Activated CD8-positive, alpha-beta memory T cell treated with anti-CD3 and anti-CD28 coated beads, Interleukin-2, amount 50 U/mL, for 24 hours (primary cell): ENCODE data around the gene NCOA3.

Experiments
- DNase-seq: peaks from one replicate; pipeline ENCODE4 v3.0.0-alpha.2; 2020; ENCODE audit errors: extremely low read depth

The NCOA3 gene

GRCh38 chr20:47597090-47597489 lies 95.4 kb downstream of the NCOA3 start:
- no peak for DNase-seq

- no peak for DNase-seq
Measured at GRCh38 chr20:47598911-47599744, 97.4 kb downstream of the NCOA3 start.

GRCh38 chr20:47600967-47601547 lies 99.4 kb downstream of the NCOA3 start:
- DNase-seq = no peak

DNA sequence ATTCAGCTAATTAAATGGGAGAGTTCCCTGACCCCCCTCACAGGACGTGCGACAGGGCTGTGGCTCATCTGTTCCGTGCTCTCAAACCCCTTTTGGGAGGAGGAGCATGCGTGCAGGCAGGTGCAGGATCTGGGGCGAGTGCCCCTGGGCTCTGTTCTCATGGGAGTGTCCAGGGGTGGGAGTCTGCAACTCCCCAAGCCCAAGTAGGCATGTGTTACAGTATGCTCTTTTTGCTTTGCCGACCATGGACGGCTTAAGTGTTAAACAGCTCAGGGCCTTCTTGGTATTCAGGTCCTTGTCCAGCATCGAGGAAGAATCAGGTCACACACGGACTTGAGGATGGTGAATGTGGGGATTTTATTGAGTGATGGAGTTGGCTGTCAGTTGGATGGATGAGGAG lies 101.6 kb downstream of the NCOA3 start:
- no peak for DNase-seq

- DNase-seq = no peak
Measured at GRCh38 chr20:47605673-47606413, 104.2 kb downstream of the NCOA3 start.

DNA sequence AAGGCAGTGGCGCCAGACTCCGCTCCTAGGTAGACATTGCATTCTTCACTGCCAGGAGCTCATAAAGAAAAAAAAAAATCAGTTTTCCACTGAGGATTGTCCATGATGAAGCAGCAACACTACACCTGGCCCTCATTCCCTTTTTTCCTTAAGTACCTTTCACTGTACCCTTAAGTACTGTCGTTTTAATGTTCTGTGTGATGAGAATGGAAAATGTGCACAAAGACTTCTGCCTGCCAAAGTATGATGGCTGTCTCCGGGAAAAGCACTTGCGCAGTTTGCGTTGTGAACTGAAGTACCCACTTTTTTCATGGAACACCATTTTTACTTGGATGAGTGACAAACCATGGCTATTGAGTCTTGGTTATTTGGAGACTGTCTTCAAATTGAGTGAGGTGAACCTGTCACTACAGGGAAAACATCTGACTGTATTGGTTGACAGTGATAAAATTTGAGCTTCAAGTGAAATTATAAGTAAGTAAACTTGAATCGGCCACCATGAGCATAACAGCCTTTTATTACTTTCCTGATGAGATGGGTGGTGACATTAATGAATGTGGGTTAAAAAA lies 104.8 kb downstream of the NCOA3 start:
- DNase-seq = no peak

- no peak for DNase-seq
Measured at GRCh38 chr20:47606983-47607613, 105.4 kb downstream of the NCOA3 start.

- DNase-seq = no peak
Measured at GRCh38 chr20:47609001-47609400, 107.3 kb downstream of the NCOA3 start.

- peak; percentile 61 for DNase-seq
Measured at GRCh38 chr20:47610247-47610944, 108.7 kb downstream of the NCOA3 start.

DNA sequence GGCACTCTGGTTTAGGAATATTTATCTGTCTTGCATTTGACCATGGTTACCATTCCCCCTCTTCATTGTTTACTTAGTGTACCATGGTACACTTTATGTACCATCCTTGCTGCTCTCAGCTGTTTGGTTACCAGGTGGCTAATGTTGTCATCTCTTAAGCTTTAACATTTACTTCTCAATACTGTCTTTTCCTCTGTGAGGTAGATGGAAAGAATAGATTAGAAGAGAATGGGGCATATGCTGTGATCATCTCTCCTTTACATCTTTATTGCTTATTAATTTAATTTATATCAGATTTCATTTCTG lies 109.2 kb downstream of the NCOA3 start:
- no peak for DNase-seq

DNA sequence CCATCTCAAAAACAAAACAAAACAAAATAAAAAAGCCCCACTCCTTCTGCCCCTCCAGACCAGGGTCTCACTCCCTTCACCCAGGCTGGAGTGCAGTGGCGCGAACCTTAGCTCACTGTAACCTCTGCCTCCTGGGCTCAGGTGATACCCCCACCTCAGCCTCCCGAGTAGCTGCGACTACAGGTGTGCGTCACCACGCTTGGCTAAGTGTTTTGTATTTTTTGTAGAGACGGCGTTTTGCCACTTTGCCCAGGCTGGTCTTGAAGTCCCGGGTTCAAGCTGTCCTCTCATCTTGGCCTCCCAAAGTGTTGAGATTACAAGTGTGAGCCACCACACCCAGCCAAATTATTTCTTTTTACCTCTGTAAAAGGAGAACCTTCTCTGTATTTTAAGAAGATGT lies 110.1 kb downstream of the NCOA3 start:
- DNase-seq = no peak

DNA sequence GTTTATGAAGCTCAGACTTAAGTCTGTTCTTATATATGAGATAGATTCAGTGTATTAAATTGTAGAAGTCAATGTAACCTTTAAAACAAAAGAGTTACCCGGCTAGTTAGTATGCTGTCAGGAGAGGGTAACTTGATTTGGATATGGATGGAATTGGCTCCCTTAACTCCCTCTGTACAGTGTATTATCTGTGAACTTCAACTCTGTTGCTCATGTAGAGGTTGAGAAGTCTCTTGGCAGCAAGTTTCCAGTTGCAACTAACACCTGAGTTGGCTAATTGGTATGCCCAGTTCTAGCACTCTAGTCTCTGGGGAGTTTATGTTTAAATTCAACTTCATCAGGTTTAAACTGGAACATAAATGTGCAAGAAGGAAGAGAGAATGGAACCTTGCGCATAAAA lies 111.0 kb downstream of the NCOA3 start:
- DNase-seq = no peak

GRCh38 chr20:47614703-47615309 lies 113.1 kb downstream of the NCOA3 start:
- DNase-seq = no peak

- DNase-seq = no peak
Measured at GRCh38 chr20:47618479-47618878, 116.8 kb downstream of the NCOA3 start.

- DNase-seq = no peak
Measured at GRCh38 chr20:47620808-47621805, 119.4 kb downstream of the NCOA3 start.

DNA sequence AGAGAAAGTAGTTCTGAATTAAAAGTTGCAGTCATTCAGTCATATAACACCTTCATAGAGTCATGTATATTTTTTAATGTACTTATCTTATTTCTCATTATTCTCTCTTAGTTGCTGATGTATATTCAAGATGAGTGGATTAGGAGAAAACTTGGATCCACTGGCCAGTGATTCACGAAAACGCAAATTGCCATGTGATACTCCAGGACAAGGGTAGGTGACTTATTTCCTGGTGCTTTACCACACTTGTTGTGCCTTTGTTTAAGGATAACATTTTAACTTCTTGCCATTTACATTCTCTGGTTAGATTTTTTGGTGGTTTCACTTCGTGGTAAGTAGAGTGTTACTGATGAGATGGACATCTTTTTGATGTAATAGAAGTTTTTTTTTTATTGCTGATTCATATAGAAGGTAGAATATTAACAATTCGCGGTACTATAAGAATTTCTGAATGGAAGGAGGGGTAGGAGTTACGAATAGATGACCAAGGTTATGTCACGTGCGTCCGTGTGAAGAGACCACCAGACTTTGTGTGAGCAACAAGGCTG lies 120.5 kb downstream of the NCOA3 start:
- DNase-seq = no peak

DNA sequence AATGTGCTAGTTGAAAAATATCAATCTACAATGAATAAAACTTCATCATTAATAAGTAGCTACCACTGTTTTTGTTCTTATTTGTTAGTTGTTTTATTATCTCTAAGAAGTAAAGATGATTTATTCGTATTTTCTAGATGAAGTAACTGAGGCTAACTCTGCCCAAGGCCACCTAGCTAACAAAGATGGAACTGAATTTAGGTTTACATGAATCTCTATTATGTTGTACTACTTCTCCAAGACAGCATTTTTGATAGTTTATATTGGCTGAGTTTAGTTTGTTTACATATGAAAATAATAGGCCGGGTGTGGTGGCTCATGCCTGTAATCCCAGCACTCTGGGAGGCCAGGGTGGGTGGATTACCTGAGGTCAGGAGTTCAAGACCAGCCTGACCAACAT lies 121.5 kb downstream of the NCOA3 start:
- no peak for DNase-seq

GRCh38 chr20:47627540-47627939 lies 125.9 kb downstream of the NCOA3 start:
- no peak for DNase-seq

GRCh38 chr20:47629907-47630306 lies 128.2 kb downstream of the NCOA3 start:
- DNase-seq = no peak

DNA sequence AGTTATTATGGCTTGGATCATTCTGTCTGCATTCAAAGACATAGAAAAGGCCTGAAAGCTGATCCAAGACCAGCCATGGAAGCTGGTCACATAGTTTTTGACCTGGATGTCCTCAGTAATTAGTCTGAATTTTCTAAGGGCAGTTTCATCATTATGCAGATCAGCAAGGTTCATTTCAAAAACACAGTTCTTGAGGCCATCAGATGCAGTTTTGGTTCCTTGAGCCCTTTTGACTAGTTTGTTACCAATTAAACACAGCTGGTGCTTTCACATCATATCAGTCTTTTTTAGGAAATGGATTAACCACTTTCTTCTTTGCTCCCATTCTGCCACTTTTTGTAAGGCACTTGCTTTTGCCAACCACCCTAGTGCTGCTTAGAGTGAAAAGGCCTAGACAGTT lies 129.4 kb downstream of the NCOA3 start:
- DNase-seq = no peak
